HG03139 (cell line): Measurements from ENCODE around the gene LSM7.
"Not testable (repeated sequence)": the region's sequence is repeated elsewhere in the genome, so short reads cannot be mapped to it uniquely, and the experiment has no call there.

Experiments
- ATAC-seq: cut with Tn5 transposase; IDR thresholded peaks from one replicate; pipeline ENCODE4 v1.9.1; 2021; ENCODE audit not compliant: unreplicated experiment

Gene LSM7

GRCh38 chr19:2355168-2356035 is 27.0 kb upstream of the LSM7 start:
- no peak for ATAC-seq

- no peak for ATAC-seq
These were observed 26.3 kb upstream of the LSM7 start for GRCh38 chr19:2354670-2355069.

GRCh38 chr19:2353887-2354592 is 25.7 kb upstream of the LSM7 start:
- no peak for ATAC-seq

- ATAC-seq: no peak
These were observed 24.9 kb upstream of the LSM7 start for GRCh38 chr19:2353159-2353886.

DNA sequence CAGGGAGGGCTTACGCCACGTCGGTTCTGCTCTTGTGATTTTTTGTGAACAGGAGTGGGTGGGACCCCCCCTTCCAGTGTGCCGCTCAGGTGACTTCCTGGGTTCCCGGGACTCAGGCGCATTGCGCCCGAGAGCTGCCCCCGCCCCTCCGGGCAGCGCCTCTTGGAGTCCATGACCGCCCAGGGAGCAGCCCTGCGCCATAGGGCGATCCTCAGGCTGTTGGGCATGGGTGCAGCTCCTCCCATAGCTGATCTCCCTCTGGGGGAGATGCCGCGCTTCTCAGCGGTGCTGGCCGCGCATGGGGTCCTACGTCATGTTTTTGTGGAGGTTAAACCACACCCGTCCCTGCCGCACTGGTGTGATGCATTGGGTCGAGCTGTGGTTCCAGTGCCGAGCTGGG is 23.7 kb upstream of the LSM7 start:
- ATAC-seq: no peak

- ATAC-seq: no peak
These were observed 23.2 kb upstream of the LSM7 start for GRCh38 chr19:2351591-2351990.

- ATAC-seq: no peak
These were observed 22.3 kb upstream of the LSM7 start for GRCh38 chr19:2350656-2351055.

DNA sequence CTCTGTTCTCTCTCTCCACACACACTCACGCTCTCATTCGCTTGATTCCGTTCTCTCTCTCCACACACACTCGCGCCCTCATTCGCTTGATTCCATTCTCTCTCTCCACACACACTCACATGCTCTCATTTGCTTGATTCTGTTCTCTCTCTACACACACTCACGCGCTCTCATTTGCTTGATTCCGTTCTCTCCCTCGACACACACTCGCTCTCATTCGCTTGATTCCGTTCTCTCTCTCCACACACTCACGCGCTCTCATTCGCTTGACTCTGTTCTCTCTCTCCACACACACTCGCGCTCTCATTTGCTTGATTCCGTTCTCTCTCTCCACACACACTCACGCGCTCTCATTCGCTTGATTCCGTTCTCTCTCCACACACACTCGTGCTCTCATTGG is 21.4 kb upstream of the LSM7 start:
- not testable (repeated sequence) for ATAC-seq

GRCh38 chr19:2345794-2346663 is 17.6 kb upstream of the LSM7 start:
- ATAC-seq: no peak

DNA sequence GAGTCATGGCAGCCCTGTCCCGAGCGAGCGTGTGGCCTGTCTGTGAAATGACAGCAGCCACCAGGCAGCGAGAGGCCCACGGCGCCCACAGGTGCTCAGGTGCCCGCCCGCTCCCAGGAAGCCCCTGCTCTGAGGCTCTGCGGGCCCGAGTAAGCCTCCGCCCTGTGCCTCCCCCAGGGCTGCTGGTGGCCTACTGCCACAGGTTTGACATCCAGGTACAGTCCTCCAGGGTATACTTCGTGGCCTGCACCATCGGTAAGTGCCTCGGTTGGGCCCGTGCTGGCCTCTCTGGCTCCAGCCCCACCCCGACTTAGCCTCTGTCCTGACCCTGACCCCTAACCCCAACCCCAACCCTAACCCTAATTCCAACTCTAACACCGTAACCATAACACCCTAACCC is 16.7 kb upstream of the LSM7 start:
- no peak for ATAC-seq

DNA sequence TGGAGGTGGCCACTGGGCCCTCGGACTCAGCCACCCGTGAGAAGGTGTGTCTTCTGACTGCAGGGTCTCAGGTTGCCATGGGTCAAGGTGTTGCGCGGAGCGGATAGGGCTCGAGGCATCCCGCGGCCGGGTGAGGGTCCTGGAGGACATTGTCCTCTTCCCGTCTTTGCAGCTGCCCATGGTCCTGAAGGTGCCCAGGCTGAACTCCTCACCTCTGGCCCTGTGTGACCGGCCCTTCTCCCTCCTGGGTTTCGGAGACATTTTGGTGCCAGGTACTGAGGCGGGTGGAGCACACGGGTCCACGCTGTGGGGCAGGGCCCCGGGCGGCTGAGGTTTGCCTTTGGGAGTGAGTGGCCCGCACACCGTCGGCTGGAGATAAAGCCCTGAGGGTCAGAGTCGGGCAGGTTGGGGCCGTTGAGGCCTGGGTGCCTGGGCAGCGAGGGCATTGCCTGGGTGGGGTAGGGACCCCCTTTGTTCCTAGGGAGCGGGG is 16.0 kb upstream of the LSM7 start:
- no peak for ATAC-seq

- no peak for ATAC-seq
These were observed 15.1 kb upstream of the LSM7 start for GRCh38 chr19:2343289-2343982.

- ATAC-seq: no peak
These were observed 14.4 kb upstream of the LSM7 start for GRCh38 chr19:2342656-2343288.

DNA sequence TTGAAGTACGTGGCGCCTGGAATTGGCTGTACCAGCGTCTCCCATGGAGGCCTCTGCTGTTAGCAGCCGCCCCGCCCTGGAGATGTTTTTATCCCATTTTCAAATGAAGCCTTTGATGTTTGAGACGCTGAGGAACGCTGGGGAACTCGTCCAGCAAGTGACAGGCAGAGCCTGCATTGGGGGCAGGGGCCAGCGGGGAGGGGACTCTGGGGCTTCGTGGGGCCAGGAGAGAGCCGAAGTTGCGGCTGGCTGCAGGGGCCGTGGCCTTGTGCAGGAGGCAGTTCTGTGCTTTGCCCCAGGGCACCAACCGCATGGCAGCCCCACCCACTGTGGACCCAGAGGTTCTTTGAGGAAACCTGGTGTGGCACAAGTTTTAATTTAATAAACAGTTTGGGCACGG is 13.6 kb upstream of the LSM7 start:
- ATAC-seq: no peak

DNA sequence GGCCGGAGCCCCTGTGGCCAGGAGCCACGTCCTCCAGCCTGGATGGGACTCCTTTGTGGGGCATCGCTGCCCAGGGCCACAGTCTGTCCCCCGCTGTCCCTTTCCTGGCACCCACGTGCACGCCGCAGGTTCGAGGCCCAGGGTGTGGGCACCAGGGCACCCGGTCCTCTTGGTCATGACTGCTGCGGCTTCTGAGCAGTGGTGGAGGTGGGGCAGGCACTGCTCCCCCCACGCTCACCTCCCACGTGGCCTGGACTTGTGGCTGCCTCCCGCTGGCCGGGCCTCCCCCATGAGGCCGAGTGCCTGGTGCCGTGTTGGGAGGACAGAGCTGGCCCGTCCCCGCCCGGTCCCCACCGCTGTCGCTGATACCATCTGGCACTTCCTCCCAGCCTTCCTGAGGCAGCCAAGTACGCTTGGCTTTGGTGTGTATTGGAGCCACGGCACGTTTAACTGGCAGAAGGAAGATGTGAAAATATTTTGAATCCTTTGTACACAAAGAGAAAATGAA is 12.9 kb upstream of the LSM7 start:
- ATAC-seq: no peak

- ATAC-seq: no peak
These were observed 12.3 kb upstream of the LSM7 start for GRCh38 chr19:2340496-2341243.

DNA sequence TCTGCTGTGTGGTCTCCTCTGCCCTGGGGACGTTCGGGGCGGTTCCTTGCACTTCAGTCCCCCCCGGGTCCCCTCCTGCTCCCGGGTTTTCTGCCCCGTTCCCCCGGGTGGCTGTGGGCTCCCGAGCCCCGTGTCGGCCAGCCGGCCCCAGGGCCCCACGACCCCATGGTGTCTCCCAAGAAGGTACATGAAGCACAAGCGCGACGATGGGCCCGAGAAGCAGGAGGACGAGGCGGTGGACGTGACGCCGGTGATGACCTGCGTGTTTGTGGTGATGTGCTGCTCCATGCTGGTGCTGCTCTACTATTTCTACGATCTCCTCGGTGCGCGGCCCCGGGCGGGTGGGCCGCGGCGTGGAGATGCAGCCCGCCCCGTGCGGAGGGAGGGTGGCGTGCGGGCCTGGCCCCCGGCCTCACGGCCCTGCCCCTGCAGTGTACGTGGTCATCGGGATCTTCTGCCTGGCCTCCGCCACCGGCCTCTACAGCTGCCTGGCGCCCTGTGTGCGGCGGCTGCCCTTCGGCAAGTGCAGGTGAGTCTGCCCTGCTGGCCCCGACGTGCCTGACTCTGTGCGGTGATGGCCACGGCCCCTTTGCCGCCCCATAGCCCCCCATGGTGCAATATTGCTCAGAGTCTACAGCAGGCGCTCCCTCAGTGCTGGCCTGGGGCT is 11.4 kb upstream of the LSM7 start:
- no peak for ATAC-seq
